ENCODE measurements around the gene PKHD1.

Gene PKHD1

DNA sequence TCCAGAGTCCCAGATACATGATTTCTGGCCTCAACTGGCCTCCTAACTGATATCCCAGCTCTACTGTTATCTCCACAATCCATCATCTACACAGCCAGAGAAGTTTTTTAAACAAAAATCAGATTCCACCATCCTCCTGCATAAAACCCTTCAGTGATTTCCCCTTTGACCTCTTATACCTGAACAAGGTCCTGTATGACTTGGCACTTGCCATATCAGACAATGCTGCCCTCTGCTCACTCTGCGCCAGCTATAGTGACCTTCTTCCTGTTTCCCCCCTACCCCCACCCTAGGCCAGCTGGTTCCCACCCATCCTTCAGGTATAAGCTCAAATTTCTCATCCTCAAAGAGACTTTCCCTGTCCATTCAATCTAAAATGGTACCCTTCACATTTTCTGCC, 322.2 kb downstream of the PKHD1 start:
- DNase-seq: no peak

GRCh38 chr6:51753635-51754034, 333.8 kb downstream of the PKHD1 start:
- DNase-seq: no peak

GRCh38 chr6:51743999-51744398, 343.4 kb downstream of the PKHD1 start:
- DNase-seq: no peak

DNA sequence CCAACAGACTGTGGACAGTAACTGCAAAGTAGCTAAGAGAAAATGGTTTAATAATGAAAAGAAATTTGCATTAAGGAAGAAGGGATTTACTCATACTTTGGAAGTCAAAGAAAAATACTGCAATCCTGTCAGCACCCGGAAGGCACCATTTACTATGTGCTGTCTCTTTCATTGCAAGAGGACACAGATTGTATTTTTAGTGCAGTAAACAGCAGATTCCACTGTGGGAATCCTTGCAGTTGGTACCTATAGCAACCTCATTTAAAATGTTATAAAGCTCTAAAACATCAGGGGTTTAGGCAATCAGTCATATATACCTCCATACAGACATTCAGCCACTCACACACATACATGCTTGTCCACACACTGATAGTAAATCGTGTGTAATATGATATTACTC, 346.8 kb downstream of the PKHD1 start:
- no peak for DNase-seq

DNA sequence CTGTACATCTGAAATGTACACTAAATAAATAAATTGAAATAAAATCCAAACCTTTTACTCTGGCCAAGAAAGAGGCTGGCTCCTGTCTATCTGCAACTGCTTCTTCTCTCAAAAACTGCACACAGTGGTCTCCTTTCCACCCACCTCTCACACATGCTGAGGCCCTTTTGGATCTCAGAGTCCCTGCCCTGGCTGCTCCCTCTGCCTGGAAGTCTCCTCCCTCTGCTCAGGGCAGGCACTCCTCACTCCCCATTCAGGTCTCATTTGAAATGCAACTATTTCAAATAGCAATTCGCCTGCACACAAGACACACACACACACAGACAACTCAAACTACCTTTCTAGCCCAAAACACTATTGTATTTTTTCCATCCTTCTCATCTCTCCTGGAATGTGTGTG, 348.8 kb downstream of the PKHD1 start:
- no peak for DNase-seq

DNA sequence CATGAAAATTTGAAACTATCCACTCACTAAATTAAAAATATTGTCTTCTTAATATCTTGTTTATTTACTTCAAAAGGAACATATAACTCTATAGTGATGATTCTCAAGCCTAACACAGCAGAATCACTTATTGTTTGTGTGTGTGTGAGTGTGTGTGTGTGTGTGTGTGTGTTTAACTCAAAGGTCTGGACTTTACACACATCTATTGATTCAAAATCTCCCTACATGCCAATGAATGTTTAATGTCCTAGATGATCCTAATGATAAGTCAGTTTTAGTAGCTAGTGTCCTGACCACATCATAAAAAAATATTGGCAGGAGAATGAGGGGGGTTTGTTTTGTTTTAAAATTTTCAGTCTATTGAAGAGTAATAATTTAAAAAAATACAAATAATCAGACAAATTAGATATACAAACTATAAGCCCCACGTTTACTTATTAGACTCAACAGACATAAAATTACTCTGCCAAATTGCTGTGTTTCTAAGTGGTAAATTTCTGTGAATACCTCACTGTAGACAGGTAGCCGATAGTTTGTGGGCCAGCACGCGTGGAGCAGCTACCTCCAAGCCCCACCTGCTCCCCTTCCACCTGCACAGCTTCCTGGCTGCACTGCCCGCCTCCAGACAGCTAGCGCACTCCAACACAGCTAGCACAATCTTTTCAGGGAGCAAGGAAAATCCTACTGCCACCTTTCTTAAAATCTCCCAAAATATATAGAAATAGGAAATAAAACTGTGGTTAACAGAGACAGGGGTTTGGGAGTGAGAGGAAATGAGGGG, 349.6 kb downstream of the PKHD1 start:
- DNase-seq: no peak

DNA sequence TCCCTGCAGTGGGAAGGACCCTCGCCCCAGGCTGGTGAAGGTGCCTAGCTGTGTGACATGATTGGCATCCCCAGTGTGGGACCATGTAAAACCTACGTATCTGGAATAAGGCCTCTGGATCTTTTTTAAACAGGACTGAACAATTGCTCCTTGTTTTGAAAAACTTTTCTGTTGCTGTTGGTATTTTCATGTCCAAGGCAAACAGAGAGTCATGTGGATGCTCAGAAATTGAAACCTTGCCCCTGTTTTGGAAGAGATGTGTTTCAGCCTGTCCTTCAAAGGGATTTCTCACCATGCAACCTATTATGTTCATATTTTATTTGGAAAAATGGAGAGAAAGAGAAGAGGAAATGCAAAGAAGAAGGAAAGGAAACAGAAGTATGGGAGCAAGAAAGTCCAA, 362.3 kb downstream of the PKHD1 start:
- DNase-seq: no peak

GRCh38 chr6:51720327-51720726, 367.1 kb downstream of the PKHD1 start:
- no peak for DNase-seq

GRCh38 chr6:51719297-51719696, 368.1 kb downstream of the PKHD1 start:
- DNase-seq: no peak

DNA sequence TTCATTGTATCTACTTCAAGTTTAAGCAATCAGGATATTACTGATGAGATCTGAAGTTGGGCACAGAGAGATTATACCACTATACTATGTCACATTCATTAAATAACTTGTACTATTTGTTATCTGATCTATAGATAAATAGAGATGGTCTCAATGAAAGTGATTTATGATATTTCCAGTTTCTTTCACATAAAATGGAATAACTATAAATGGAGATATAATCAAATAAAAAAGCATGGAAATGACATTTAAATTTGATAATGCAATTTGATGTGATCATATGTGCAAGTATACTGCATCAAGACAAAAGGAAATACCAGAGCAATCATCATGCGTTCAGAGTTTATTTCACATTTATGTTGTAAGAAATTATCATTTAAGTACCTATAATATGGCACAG, 368.9 kb downstream of the PKHD1 start:
- no peak for DNase-seq

GRCh38 chr6:51717477-51717876, 369.9 kb downstream of the PKHD1 start:
- no peak for DNase-seq

GRCh38 chr6:51711876-51712275, 375.5 kb downstream of the PKHD1 start:
- DNase-seq: no peak

GRCh38 chr6:51706086-51706485, 381.3 kb downstream of the PKHD1 start:
- no peak for DNase-seq

DNA sequence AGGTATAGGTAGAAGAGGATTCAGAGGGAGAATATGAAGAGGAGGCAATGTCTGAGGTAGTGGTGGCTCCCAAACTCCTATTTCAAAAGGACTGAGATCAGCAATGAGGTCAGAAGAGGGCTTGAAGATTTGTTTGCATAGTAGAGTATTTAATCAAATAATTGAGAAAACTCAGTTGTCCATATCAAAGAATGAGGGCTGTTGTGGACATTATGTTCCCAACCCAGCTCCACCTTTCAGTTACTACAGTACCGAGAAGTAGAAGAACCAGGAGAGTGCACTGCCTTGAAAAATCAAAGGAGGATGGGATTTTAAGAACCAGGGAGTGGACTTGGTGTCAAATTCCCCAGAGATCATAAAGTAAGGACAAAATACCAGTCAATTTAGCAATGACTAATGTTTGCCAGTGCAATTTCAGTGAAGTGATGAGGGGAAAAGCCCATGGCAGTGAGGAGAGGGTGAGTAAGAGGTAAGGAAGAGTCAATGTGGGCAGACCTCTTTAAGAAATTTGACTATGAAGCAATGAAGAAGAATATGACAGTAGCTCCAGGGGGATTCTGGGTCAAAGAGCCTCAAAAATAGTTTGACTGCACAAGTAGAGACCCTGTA, 382.4 kb downstream of the PKHD1 start:
- DNase-seq: no peak

- DNase-seq: no peak
These were observed 384.6 kb downstream of the PKHD1 start for GRCh38 chr6:51702851-51703250.

GRCh38 chr6:51684603-51685002, 402.8 kb downstream of the PKHD1 start:
- no peak for DNase-seq

DNA sequence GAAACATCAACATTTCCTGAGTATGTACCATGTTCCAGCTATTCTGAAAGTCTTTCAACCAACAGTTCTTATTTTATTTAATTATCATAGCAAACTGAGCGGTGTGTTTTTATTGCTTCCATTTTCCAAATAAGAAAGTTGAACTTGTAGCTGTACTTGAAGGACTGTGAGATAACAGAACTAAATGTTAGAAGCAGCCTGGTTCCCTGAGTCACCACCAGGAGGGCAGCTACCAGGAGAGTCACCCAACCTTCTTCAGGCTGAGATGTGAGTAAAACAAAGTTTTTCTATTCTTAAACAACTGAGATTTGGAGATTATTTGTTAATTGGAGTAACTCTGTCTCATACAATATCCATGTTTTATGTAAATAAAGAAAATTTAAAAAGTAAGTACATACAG, 403.4 kb downstream of the PKHD1 start:
- no peak for DNase-seq

- DNase-seq: no peak
These were observed 408.4 kb downstream of the PKHD1 start for GRCh38 chr6:51678905-51679620.

DNA sequence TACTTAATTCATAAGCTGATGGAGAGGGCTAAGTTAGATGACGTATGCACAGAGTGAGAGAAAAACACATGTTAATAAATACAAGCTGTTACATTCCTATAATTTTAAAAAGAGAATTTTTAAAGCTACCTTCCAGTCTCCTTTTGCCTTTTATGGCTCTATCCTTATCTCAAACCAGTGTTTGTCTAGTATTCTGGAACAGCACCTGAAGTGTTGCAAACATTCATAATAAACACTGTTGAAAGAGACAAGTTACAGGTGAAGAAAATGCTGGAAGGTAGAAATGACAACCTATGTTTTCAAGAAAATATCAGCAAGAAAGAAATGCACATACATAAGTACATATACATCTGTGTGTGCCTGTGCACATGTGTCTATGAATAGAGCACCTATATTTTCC, 409.1 kb downstream of the PKHD1 start:
- DNase-seq: no peak

- no peak for DNase-seq
These were observed 411.5 kb downstream of the PKHD1 start for GRCh38 chr6:51675922-51676275.

- DNase-seq: no peak
These were observed 412.1 kb downstream of the PKHD1 start for GRCh38 chr6:51675020-51675921.

GRCh38 chr6:51663525-51663924, 423.9 kb downstream of the PKHD1 start:
- no peak for DNase-seq

- no peak for DNase-seq
These were observed 426.6 kb downstream of the PKHD1 start for GRCh38 chr6:51660767-51661166.

Data from NCI-H1417 treated with DMSO at 0.1 percent for 48 hours (cell line).